H9 (cell line): ENCODE data around the gene PDZD2. TPM values are rescaled to one million over a fixed set of nuclear protein-coding genes. Genes with fewer than 3 reads are reported as not detected.

Experiments used
- DNase-seq: peaks from one replicate; pipeline ENCODE4 v3.0.0-alpha.2; 2017
- H2AFZ ChIP-seq: one replicate; pipeline ENCODE4 v1.6.1; 2013; ENCODE audit warnings: mild to moderate bottlenecking, low read length, control low read depth, moderate library complexity
- H2AK5ac ChIP-seq: 2 replicates; pipeline ENCODE4 v1.6.1; 2013; ENCODE audit warnings: low read length, control low read depth, mixed read lengths; ENCODE audit not compliant: insufficient read length
- H2BK120ac ChIP-seq: one replicate; pipeline ENCODE4 v1.6.1; 2013; ENCODE audit warnings: low read depth, mild to moderate bottlenecking, low read length, control low read depth, inconsistent platforms; ENCODE audit not compliant: poor library complexity, severe bottlenecking
- H2BK12ac ChIP-seq: 2 replicates; pipeline ENCODE4 v1.6.1; 2013; ENCODE audit warnings: low read length, control low read depth, mixed read lengths, low read depth; ENCODE audit not compliant: insufficient read length
- H2BK15ac ChIP-seq: 2 replicates; pipeline ENCODE4 v1.6.1; 2013; ENCODE audit warnings: low read depth, low read length, control low read depth
- H2BK20ac ChIP-seq: one replicate; pipeline ENCODE4 v1.6.1; 2013; ENCODE audit warnings: low read depth, mild to moderate bottlenecking, low read length, control low read depth, inconsistent platforms; ENCODE audit not compliant: poor library complexity, severe bottlenecking
- H2BK5ac ChIP-seq: 2 replicates; pipeline ENCODE4 v1.6.1; 2013; ENCODE audit warnings: low read length, control low read depth, mixed read lengths; ENCODE audit not compliant: insufficient read length
- H3K14ac ChIP-seq: 2 replicates; pipeline ENCODE4 v1.6.1; 2013; ENCODE audit warnings: low read length, control low read depth; ENCODE audit not compliant: insufficient read depth
- H3K18ac ChIP-seq: 2 replicates; pipeline ENCODE4 v1.6.1; 2013; ENCODE audit warnings: low read depth, mild to moderate bottlenecking, mixed read lengths, low read length, control low read depth; ENCODE audit not compliant: insufficient read length
- H3K23ac ChIP-seq: 2 replicates; pipeline ENCODE4 v1.6.1; 2013; ENCODE audit warnings: low read length, control low read depth, mixed read lengths, low read depth; ENCODE audit not compliant: insufficient read length
- H3K23me2 ChIP-seq: 2 replicates; pipeline ENCODE4 v1.6.1; 2013; ENCODE audit warnings: low read depth, mild to moderate bottlenecking, mixed read lengths, low read length, control low read depth; ENCODE audit not compliant: insufficient read length, poor library complexity, severe bottlenecking
- H3K27ac ChIP-seq: 2 replicates; pipeline ENCODE4 v1.5.1; 2013; ENCODE audit warnings: low read length, control low read depth, mixed read lengths, low read depth; ENCODE audit not compliant: insufficient read length
- H3K27me3 ChIP-seq: 2 replicates; pipeline ENCODE4 v1.6.1; 2013; ENCODE audit warnings: low read length, control low read depth, inconsistent platforms; ENCODE audit not compliant: insufficient read depth
- H3K4ac ChIP-seq: 2 replicates; pipeline ENCODE4 v1.6.1; 2013; ENCODE audit warnings: low read depth, mild to moderate bottlenecking, control low read depth, inconsistent platforms, low read length, moderate library complexity
- H3K4me1 ChIP-seq: 2 replicates; pipeline ENCODE4 v1.6.1; 2013; ENCODE audit warnings: low read length, control low read depth, inconsistent platforms; ENCODE audit not compliant: insufficient read depth
- H3K4me2 ChIP-seq: 2 replicates; pipeline ENCODE4 v1.6.1; 2013; ENCODE audit warnings: low read length, control low read depth, mixed read lengths; ENCODE audit not compliant: insufficient read length, insufficient read depth
- H3K56ac ChIP-seq: 2 replicates; pipeline ENCODE4 v1.6.1; 2013; ENCODE audit warnings: low read depth, mild to moderate bottlenecking, mixed read lengths, low read length, control low read depth; ENCODE audit not compliant: insufficient read length
- H3K79me1 ChIP-seq: 2 replicates; pipeline ENCODE4 v1.6.1; 2013; ENCODE audit warnings: low read depth, mild to moderate bottlenecking, moderate library complexity, low read length, control low read depth, inconsistent platforms; ENCODE audit not compliant: insufficient read depth, poor library complexity, severe bottlenecking
- H3K79me2 ChIP-seq: 2 replicates; pipeline ENCODE4 v1.6.1; 2013; ENCODE audit warnings: low read length, control low read depth, inconsistent platforms; ENCODE audit not compliant: insufficient read depth
- H3K9ac ChIP-seq: 2 replicates; pipeline ENCODE4 v1.6.1; 2013; ENCODE audit warnings: low read length, control low read depth, mixed read lengths; ENCODE audit not compliant: insufficient read length; ENCODE audit errors: extremely low read depth
- H3K9me3 ChIP-seq: one replicate; pipeline ENCODE4 v1.6.1; 2013; ENCODE audit warnings: low read depth, low read length, inconsistent platforms; ENCODE audit not compliant: control insufficient read depth
- H3T11ph ChIP-seq: one replicate; pipeline ENCODE4 v1.6.1; 2013; ENCODE audit warnings: mild to moderate bottlenecking, low read length, control low read depth, inconsistent platforms
- H4K20me1 ChIP-seq: one replicate; pipeline ENCODE4 v1.6.1; 2013; ENCODE audit not compliant: control insufficient read depth, insufficient read length, insufficient read depth
- H4K5ac ChIP-seq: 2 replicates; pipeline ENCODE4 v1.6.1; 2013; ENCODE audit warnings: low read depth, mild to moderate bottlenecking, mixed read lengths, low read length, control low read depth; ENCODE audit not compliant: insufficient read length
- H4K8ac ChIP-seq: replicated peaks from 2 replicates; pipeline ENCODE4 v1.6.1; 2013; ENCODE audit warnings: low read length, control low read depth, mixed read lengths, low read depth; ENCODE audit not compliant: insufficient read length
- H4K91ac ChIP-seq: 2 replicates; pipeline ENCODE4 v1.6.1; 2013; ENCODE audit warnings: low read depth, mild to moderate bottlenecking, moderate library complexity, mixed read lengths, low read length, control low read depth; ENCODE audit not compliant: insufficient read length
- H3K27ac Mint-ChIP-seq, 3 experiments: 2 replicates in 2 of 3; 3 replicates in 1 of 3; pipeline ENCODE4 v1.8.0; 2020 to 2021; ENCODE audit warnings: mixed read lengths in 3 of 3, mild to moderate bottlenecking in 1 of 3, moderate library complexity in 1 of 3
- H3K27me3 Mint-ChIP-seq: 2 replicates; pipeline ENCODE4 v1.8.0; 2021; ENCODE audit warnings: low read depth, mild to moderate bottlenecking, moderate library complexity, mixed read lengths
- H3K36me3 Mint-ChIP-seq, 3 experiments: 2 replicates in 2 of 3; 3 replicates in 1 of 3; pipeline ENCODE4 v1.8.0; 2020 to 2021; ENCODE audit warnings: low read depth in 3 of 3, mixed read lengths in 3 of 3; ENCODE audit not compliant: insufficient read depth in 1 of 3
- H3K4me1 Mint-ChIP-seq, 2 experiments: 2 replicates each; pipeline ENCODE4 v1.8.0; 2020; ENCODE audit warnings: mixed read lengths in 2 of 2
- H3K4me3 Mint-ChIP-seq, 2 experiments: 2 replicates in 1 of 2; 3 replicates in 1 of 2; pipeline ENCODE4 v1.8.0; 2020 to 2021; ENCODE audit warnings: mild to moderate bottlenecking in 2 of 2, mixed read lengths in 2 of 2, moderate library complexity in 1 of 2
- H3K9me3 Mint-ChIP-seq, 2 experiments: 2 replicates in 1 of 2; 3 replicates in 1 of 2; pipeline ENCODE4 v1.8.0; 2020; ENCODE audit warnings: mild to moderate bottlenecking in 2 of 2, mixed read lengths in 2 of 2, moderate library complexity in 1 of 2
- CTCF ChIP-seq: fragments of 200-600 bp; sonication (generic); conservative IDR thresholded peaks from 3 replicates; pipeline ENCODE4 v1.8.0; 2021; ENCODE audit warnings: antibody characterized with exemption, mild to moderate bottlenecking
- WGBS: extraction: QIAGEN DNeasy Blood & Tissue Kit; methylation state at CpG from one replicate; pipeline ENCODE4 v1.1.7; 2013; ENCODE audit warnings: missing lambda C conversion rate, low lambda C conversion rate, mixed read lengths; ENCODE audit not compliant: insufficient read length; ENCODE audit errors: extremely low coverage; 5-methylcytosine and 5-hydroxymethylcytosine counted together
- total RNA-seq: library from RNA; stranded (reverse); gene quantifications from 2 replicates; pipeline ENCODE4 v1.2.1, GENCODE V29; 2021

PDZD2 gene
- total RNA-seq, 1 experiment from 2014 or later: 9.9 TPM

- no peak overlapping the region for H3K4me2 ChIP-seq
- DNase-seq: no peak
- peaks cover 9 to 10% of the 10 kb centered on the region in 2 experiments for H3K9me3 Mint-ChIP-seq
Measured at GRCh38 chr5:31984691-31985090, 345.8 kb downstream of the PDZD2 start.

More at GRCh38 chr5:31984691-31985090, 345.8 kb downstream of the PDZD2 start:
- peaks cover 8 to 15% (median 13%) of the 10 kb centered on the region in 3 experiments for H3K36me3 Mint-ChIP-seq
- Histone ChIP-seq H3K27ac (no peak overlapping the region), H3K14ac (no peak overlapping the region), H2BK120ac (no peak overlapping the region), H4K5ac (no peak overlapping the region), H2AK5ac (no peak overlapping the region), H2BK20ac (no peak overlapping the region), H2BK12ac (no peak overlapping the region), H4K20me1 (no peaks in the 10 kb centered on the region), H3K79me1 (no peaks in the 10 kb centered on the region), H2BK5ac (no peak overlapping the region), H3K4me1 (no peaks in the 10 kb centered on the region), H3K56ac (no peak overlapping the region), H3K27me3 (no peaks in the 10 kb centered on the region), H3K23ac (no peak overlapping the region), H4K8ac (no peak overlapping the region), H3K9ac (no peak overlapping the region), H3T11ph (no peak overlapping the region), H3K23me2 (no peaks in the 10 kb centered on the region), H3K79me2 (no peaks in the 10 kb centered on the region), H3K9me3 (no peaks in the 10 kb centered on the region), H3K4ac (no peak overlapping the region), H2AFZ (no peak overlapping the region), H3K18ac (no peak overlapping the region), H2BK15ac (no peak overlapping the region), H4K91ac (no peak overlapping the region)
- no peaks in the 10 kb centered on the region for H3K27me3 Mint-ChIP-seq
- H3K4me3 Mint-ChIP-seq: no peak overlapping the region
- H3K4me1 Mint-ChIP-seq: peaks cover 9 to 13% of the 10 kb centered on the region in 2 experiments
- TF ChIP-seq CTCF: no peak
- no CpG with 5 or more reads among the region's 1 CpG for WGBS
- peak overlapping the region in 1 of 3 experiments; percentile 11; a peak in 1 of 7 replicates for H3K27ac Mint-ChIP-seq
